Measurements from ENCODE around the gene GP1BA. TPM values are rescaled to one million over a fixed set of nuclear protein-coding genes. Genes with fewer than 3 reads are reported as not detected.

Gene GP1BA
- total and polyA plus RNA-seq, 2 of the 8 experiments (the other 6 are each of a cell fraction or from before 2014, with no cell fraction given), result not detected

- no peak for TF ChIP-seq CHD7 (IDR thresholded peaks at IDR 0.05; ENCODE audit: insufficient replicate concordance, low read length)
- TF ChIP-seq SIX5 (IDR thresholded peaks at IDR 0.05; ENCODE audit: low read depth, low read length), result no peak
- TF ChIP-seq EP300 (IDR thresholded peaks at IDR 0.05; ENCODE audit: borderline replicate concordance in 1 of 2, low read depth in 2 of 2, low read length in 2 of 2), result no peak
- TF ChIP-seq MAX (IDR thresholded peaks at IDR 0.05), result no peak
- TF ChIP-seq POLR2AphosphoS5 (IDR thresholded peaks at IDR 0.05; ENCODE audit: low read depth, low read length), result no peak
- TF ChIP-seq E2F6 (IDR thresholded peaks at IDR 0.05), result no peak
- no peak for TF ChIP-seq POLR2A (IDR thresholded peaks at IDR 0.05; ENCODE audit: control extremely low read depth in 1 of 2, low read depth in 2 of 2, low read length in 2 of 2)
- TF ChIP-seq RBBP5 (IDR thresholded peaks at IDR 0.05; ENCODE audit: borderline replicate concordance, low read depth, low read length), result no peak
- no peak for TF ChIP-seq CTBP2 (IDR thresholded peaks at IDR 0.05; ENCODE audit: borderline replicate concordance, insufficient read depth, insufficient read length, low read length)
Observed at GRCh38 chr17:4932756-4933155, 679 bp downstream of the GP1BA start (continued).
